ENCODE data around the gene PTK7. TPM values are rescaled to one million over a fixed set of nuclear protein-coding genes. Genes with fewer than 3 reads are reported as not detected.
A peak's percentile ranks its signal among the peaks of the same experiment; 100 is the strongest.

Gene PTK7
- total RNA-seq, 3 donors from 2014 or later = 7.0 to 57.1 (median 52.1) TPM

DNA sequence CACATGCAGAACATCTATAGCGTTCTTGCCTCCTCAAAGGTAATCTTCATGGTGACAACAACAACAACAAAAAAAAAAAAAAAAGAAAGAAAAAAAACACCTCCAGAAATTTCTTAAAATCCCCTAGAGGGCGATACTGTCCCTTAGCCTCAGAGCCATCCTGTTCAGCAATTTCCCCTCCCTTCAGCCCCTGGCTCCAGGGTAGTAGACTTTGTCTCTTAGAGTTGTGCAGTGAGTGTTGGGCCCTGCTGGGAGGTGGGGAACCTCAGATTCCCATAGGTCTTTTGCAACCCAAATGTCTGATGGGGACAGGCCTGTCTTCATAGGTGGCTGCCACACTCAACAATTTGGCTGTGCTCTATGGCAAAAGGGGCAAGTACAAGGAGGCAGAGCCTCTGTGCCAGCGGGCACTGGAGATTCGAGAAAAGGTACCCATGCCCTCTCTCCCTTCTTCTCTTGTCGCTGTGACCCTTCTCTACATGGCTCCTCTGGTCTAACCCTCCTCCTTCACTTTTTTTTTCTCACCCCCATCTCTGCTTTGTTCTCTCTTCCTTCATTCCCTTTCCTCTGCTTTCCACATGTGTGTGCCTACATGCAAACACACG, 6.0 kb upstream of the PTK7 start:
- no peaks in the 10 kb centered on the region for H3K27me3 ChIP-seq
- TF ChIP-seq POLR2A (IDR thresholded peaks at IDR 0.05) = no peak
- TF ChIP-seq, protein P1, sequence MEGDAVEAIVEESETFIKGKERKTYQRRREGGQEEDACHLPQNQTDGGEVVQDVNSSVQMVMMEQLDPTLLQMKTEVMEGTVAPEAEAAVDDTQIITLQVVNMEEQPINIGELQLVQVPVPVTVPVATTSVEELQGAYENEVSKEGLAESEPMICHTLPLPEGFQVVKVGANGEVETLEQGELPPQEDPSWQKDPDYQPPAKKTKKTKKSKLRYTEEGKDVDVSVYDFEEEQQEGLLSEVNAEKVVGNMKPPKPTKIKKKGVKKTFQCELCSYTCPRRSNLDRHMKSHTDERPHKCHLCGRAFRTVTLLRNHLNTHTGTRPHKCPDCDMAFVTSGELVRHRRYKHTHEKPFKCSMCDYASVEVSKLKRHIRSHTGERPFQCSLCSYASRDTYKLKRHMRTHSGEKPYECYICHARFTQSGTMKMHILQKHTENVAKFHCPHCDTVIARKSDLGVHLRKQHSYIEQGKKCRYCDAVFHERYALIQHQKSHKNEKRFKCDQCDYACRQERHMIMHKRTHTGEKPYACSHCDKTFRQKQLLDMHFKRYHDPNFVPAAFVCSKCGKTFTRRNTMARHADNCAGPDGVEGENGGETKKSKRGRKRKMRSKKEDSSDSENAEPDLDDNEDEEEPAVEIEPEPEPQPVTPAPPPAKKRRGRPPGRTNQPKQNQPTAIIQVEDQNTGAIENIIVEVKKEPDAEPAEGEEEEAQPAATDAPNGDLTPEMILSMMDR (IDR thresholded peaks at IDR 0.05) = peak; percentile 22 to 40 (median 33)
- intact Hi-C loops (cut with DNase I; ENCODE audit: low total_unique reads) = no loop called here
- H3K4me1 ChIP-seq = no peaks in the 10 kb centered on the region
- H3K9me3 ChIP-seq = no peaks in the 10 kb centered on the region
- no peak overlapping the region for H3K27ac ChIP-seq
- no peak for DNase-seq (ENCODE audit: low spot score in 2 of 2)
- H3K36me3 ChIP-seq = no peaks in the 10 kb centered on the region
- H3K4me3 ChIP-seq = no peak overlapping the region

DNA sequence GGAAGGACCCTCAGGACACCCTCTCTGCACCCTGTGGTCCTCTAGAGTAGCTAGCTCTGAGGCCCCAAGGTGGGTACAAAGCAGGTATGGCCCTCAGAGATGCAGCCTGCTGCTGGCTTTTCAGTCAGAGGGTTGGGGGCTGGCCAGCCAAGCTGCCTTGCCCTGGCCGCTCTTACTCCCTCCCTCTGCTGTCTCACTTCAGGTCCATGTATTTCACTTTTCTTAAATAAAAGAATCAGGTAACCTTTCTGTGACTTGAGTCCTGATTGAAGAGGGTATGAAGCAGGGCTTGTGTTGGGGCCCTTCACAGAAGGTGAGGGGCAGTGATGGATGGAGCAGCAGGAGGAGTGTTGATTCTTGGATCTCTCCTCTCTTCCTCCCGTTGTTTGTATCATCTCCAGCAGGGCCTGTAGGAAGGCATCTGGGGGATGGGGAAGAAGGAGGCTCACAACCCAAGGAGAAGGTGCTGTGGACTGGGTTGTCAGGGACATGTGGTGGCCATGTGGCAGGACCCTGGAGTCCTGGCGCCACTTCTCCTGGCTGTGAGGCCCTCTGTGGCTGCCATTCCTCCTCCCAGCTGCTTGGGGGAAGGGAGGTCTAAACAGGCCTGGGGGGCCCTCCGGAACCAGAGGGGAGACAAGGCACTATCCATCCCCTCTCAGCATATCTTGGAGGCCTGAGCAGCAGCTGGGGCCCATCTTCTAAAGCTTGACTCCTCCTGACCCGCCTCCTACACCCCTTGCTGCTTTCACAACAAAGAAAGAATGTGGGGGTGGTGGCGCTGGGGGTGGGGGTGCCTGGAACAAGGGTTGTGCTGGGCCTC, 1.1 kb upstream of the PTK7 start:
- TF ChIP-seq POLR2AphosphoS5 (IDR thresholded peaks at IDR 0.05) = no peak
- TF ChIP-seq, protein P1 (IDR thresholded peaks at IDR 0.05) = no peak
- TF ChIP-seq POLR2A (IDR thresholded peaks at IDR 0.05) = no peak
- DNase-seq (ENCODE audit: low spot score in 2 of 2) = no peak
- H3K27ac ChIP-seq = peak overlapping the region; percentile 82 to 89
- no peaks in the 10 kb centered on the region for H3K27me3 ChIP-seq
- no peaks in the 10 kb centered on the region for H3K36me3 ChIP-seq
- intact Hi-C loops (cut with DNase I; ENCODE audit: low total_unique reads) = no loop called here
- peak overlapping the region in 2 of 3 donors; percentile 85 to 88 for H3K4me3 ChIP-seq
- H3K4me1 ChIP-seq = peaks cover 0 to 3% of the 10 kb centered on the region in 2 donors
- H3K9me3 ChIP-seq = no peaks in the 10 kb centered on the region

DNA sequence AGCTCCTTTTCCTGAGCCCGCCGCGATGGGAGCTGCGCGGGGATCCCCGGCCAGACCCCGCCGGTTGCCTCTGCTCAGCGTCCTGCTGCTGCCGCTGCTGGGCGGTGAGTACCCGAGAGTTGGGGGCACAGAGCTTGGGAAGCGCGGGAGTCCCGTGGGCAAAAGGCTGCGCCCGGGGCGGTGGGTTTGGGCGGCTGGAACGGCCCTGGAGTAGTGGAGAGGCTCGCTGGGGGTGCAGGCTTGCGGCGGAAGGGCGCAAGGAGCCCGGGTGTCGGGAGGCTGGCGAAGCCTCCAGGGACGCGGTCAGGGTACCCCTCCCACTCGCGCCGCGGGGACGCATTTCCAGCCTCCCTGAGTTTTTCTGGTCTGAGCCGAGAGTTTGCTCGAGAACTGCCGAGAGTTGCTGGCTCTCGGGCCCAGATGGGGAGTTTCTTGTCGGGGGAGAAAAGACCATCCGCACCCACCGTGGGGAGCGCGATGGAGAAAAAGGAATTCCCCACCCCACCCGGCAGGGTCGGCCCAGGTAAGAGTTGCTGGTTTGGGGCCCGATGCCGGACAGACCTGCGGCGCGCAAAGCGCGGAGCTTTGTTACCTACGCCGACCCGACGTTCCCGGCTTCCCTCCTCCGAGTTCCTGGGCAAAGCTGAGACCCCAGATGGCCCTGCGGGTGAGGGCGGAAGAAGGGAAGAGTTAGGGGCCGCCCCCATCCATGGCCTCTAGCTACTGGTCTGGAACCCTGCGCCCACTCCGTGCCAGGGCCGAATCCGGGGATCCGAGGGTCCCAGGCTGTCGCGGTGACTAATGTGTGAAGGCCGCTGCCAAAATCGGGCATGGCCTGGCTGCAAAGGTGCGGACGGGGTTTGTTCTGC, 584 bp downstream of the PTK7 start:
- intact Hi-C loops (cut with DNase I; ENCODE audit: low total_unique reads) = no loop called here
- Histone ChIP-seq H3K9me3 (no peaks in the 10 kb centered on the region), H3K4me3 (peak overlapping the region; percentile 50 to 88 (median 85)), H3K4me1 (peaks cover 0 to 3% of the 10 kb centered on the region in 2 donors), H3K27ac (peak overlapping the region; percentile 82 to 89), H3K36me3 (no peaks in the 10 kb centered on the region), H3K27me3 (no peaks in the 10 kb centered on the region)
- peak; percentile 40 to 63 for DNase-seq (ENCODE audit: low spot score in 2 of 2)
- TF ChIP-seq POLR2AphosphoS5 (IDR thresholded peaks at IDR 0.05) = no peak
- TF ChIP-seq POLR2A (IDR thresholded peaks at IDR 0.05) = no peak
- TF ChIP-seq, protein P1 (IDR thresholded peaks at IDR 0.05) = no peak

DNA sequence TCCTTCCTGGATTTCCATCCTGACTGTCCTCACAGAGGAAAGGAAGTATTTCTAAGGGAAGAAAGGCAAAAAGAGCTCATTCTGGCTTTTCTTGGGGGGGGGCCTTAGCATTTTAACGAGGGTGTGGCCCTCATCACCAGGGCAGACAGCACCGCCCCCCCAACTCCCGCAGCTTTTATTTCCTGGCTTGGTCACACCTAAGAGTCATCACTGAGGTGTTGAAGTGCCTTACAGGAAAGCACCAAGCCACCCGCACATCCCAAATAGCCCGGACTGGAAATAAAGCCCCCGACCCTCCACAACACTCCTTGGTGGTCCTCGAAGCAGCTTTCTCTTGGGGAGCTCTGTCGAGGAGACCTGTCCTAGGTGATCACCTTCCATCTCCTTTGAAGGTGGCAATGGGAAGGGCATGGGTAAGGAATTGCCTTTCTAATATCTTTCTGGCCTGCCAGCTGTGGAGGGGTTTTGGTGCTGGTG, 1.3 kb downstream of the PTK7 start:
- peak overlapping the region; percentile 50 to 88 (median 85) for H3K4me3 ChIP-seq
- no peak for DNase-seq (ENCODE audit: low spot score in 2 of 2)
- H3K27me3 ChIP-seq = no peaks in the 10 kb centered on the region
- intact Hi-C loops (cut with DNase I; ENCODE audit: low total_unique reads) = no loop called here
- TF ChIP-seq POLR2AphosphoS5 (IDR thresholded peaks at IDR 0.05) (no peak), POLR2A (IDR thresholded peaks at IDR 0.05) (no peak)
- TF ChIP-seq, protein P1 (IDR thresholded peaks at IDR 0.05) = no peak
- H3K4me1 ChIP-seq = peaks cover 0 to 3% of the 10 kb centered on the region in 2 donors
- no peaks in the 10 kb centered on the region for H3K36me3 ChIP-seq
- peak overlapping the region; percentile 82 to 89 for H3K27ac ChIP-seq
- no peaks in the 10 kb centered on the region for H3K9me3 ChIP-seq
